Mesothelial cell of epicardium (in vitro differentiated cells): ENCODE results near the gene MMD2. TPM values are rescaled to one million over a fixed set of nuclear protein-coding genes. Genes with fewer than 3 reads are reported as not detected.
A peak's percentile ranks its signal among the peaks of the same experiment; 100 is the strongest.

Experiments used
- DNase-seq, 2 experiments: peaks; one replicate each; pipeline ENCODE4 v3.0.0; 2021; ENCODE audit warnings: low spot score in 2 of 2; ENCODE audit not compliant: unreplicated experiment in 2 of 2
- H3K27ac Mint-ChIP-seq: 2 replicates; pipeline ENCODE4 v1.8.0; 2021; ENCODE audit warnings: mixed read lengths
- H3K27me3 Mint-ChIP-seq: 2 replicates; pipeline ENCODE4 v1.8.0; 2021; ENCODE audit warnings: low read depth, mixed read lengths
- H3K36me3 Mint-ChIP-seq: 2 replicates; pipeline ENCODE4 v1.8.0; 2021; ENCODE audit warnings: mixed read lengths
- H3K4me1 Mint-ChIP-seq: 2 replicates; pipeline ENCODE4 v1.8.0; 2021; ENCODE audit warnings: mixed read lengths
- H3K4me3 Mint-ChIP-seq: 2 replicates; pipeline ENCODE4 v1.8.0; 2021; ENCODE audit warnings: mild to moderate bottlenecking, moderate library complexity, mixed read lengths
- H3K9me3 Mint-ChIP-seq: 2 replicates; pipeline ENCODE4 v1.8.0; 2021; ENCODE audit warnings: mixed read lengths
- CTCF ChIP-seq: fragments of 200-600 bp; sonication (generic); IDR thresholded peaks from one replicate; pipeline ENCODE4 v1.5.0; 2021; ENCODE audit warnings: antibody characterized with exemption; ENCODE audit not compliant: unreplicated experiment
- total RNA-seq: library from RNA; stranded (reverse); gene quantifications from 3 replicates; pipeline ENCODE4 v1.2.1, GENCODE V29; 2021

Gene MMD2
- total RNA-seq, 1 donor from 2014 or later, result not detected

DNA sequence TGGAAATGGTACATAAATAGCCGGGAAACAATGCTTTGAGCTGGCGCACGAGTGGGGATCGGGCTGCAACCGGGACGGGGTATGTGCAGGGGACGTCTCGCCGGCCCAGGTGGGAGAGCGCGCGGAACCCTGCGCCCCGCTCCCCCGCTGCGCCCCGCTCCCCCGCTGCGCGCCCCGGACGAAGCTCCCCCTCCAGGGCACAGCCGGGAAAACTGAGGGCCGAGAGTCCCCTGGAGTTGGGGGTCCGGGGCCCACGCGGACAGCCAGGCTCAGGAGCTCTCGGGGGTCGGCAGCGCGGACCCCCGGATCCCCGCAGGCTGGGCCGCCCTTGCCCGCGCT lies 76.0 kb downstream of the MMD2 start:
- Mint-ChIP-seq H3K36me3 (no peaks in the 10 kb centered on the region), H3K27me3 (peaks cover 18% of the 10 kb centered on the region), H3K27ac (peak overlapping the region; percentile 77), H3K9me3 (no peaks in the 10 kb centered on the region), H3K4me3 (peak overlapping the region; percentile 72), H3K4me1 (peaks cover 12% of the 10 kb centered on the region)
- TF ChIP-seq CTCF, result no peak
- no peak for DNase-seq

GRCh38 chr7:4882169-4883032 lies 76.6 kb downstream of the MMD2 start:
- Mint-ChIP-seq H3K27me3 (peaks cover 18% of the 10 kb centered on the region), H3K4me1 (peaks cover 12% of the 10 kb centered on the region), H3K36me3 (no peaks in the 10 kb centered on the region), H3K4me3 (peak overlapping the region; percentile 72), H3K9me3 (no peaks in the 10 kb centered on the region), H3K27ac (peak overlapping the region; percentile 77)
- no peak for DNase-seq
- TF ChIP-seq CTCF, result no peak

DNA sequence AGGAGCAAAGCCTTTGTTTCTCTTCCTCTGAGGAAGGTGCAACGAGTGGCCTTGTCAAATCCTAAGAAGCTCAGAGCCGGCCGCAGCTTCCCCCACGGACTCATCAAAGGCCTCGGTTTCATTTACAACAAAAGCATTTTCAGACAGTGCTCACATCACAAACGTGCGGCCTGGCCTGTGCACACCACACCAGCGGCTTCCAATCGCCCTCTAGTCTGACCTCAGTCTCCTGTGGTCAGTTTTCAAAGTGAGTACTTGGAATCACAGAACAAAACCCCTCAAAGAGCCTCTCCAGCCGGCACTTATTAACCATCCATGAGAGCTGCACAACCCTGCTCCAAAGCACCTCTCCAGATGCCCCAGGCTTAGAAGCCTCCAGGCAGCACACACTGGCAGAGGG lies 78.8 kb downstream of the MMD2 start:
- H3K4me1 Mint-ChIP-seq, result peaks cover 12% of the 10 kb centered on the region
- peaks cover 18% of the 10 kb centered on the region for H3K27me3 Mint-ChIP-seq
- peak overlapping the region; percentile 8 for H3K27ac Mint-ChIP-seq

GRCh38 chr7:4879396-4880081 lies 79.4 kb downstream of the MMD2 start:
- Mint-ChIP-seq H3K36me3 (no peaks in the 10 kb centered on the region), H3K27me3 (peaks cover 18% of the 10 kb centered on the region), H3K4me3 (no peak overlapping the region), H3K9me3 (no peaks in the 10 kb centered on the region), H3K4me1 (peaks cover 12% of the 10 kb centered on the region), H3K27ac (no peak overlapping the region)
- no peak for TF ChIP-seq CTCF
- no peak for DNase-seq

More for the DNA sequence above, 78.8 kb downstream of the MMD2 start:
- Mint-ChIP-seq H3K9me3 (no peaks in the 10 kb centered on the region), H3K36me3 (no peaks in the 10 kb centered on the region), H3K4me3 (peak overlapping the region; percentile 7)
- no peak for DNase-seq
- TF ChIP-seq CTCF, result no peak

GRCh38 chr7:4878336-4879335 lies 80.4 kb downstream of the MMD2 start:
- H3K27ac Mint-ChIP-seq, result no peak overlapping the region
- H3K4me3 Mint-ChIP-seq, result no peak overlapping the region
- TF ChIP-seq CTCF, result no peak
- H3K4me1 Mint-ChIP-seq, result peaks cover 12% of the 10 kb centered on the region
- no peaks in the 10 kb centered on the region for H3K36me3 Mint-ChIP-seq
- no peaks in the 10 kb centered on the region for H3K9me3 Mint-ChIP-seq
- no peak for DNase-seq
- H3K27me3 Mint-ChIP-seq, result peaks cover 16% of the 10 kb centered on the region
